GM18951 (cell line): Measurements from ENCODE around the gene NYAP2.

Source experiments
- POLR2A ChIP-seq: IDR thresholded peaks from 4 replicates; pipeline ENCODE4 v1.6.1; 2011; ENCODE audit warnings: mild to moderate bottlenecking; ENCODE audit not compliant: insufficient read length, insufficient read depth; ENCODE audit errors: extremely low read depth
- in situ Hi-C: fragments of 300-500 bp; cut with MboI; formaldehyde crosslinking; loops from one replicate; pipeline ENCODE4 v1.12.0; 2022; ENCODE audit warnings: low sequenced_read_pairs, mixed read lengths, inconsistent platforms; ENCODE audit not compliant: unreplicated experiment

NYAP2 gene

DNA sequence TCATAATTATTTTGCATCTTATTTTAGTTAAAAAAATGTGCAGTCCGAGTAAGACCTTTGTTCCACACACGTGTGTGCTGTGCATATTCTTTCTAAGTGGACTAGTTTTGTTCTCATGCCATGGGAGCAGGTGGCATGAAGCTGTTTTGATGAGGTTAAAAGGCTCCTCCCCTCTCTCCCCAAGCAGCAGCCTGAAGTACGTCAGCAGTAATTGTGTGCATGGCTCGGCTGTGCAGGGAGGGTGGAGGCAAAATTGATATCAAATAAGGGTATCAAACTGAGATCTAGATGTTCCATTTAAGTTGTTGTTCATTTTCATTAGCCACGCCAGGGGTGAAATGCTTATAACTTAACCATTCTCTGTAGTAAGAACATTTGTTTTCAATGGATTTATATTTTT, at the start of gene NYAP2:
Gene NYAP2 (plus strand): TSS at position 207 of the 400 bp plus-strand sequence. CDS start 9,171 bp downstream, outside the sequence.
- in situ Hi-C loops: no loop called here

GRCh38 chr2:225353579-225354085, 45.9 kb upstream of the NYAP2 start:
- in situ Hi-C loops: no loop called here
- no peak for TF ChIP-seq POLR2A

More for the DNA sequence above, at the start of gene NYAP2:
- TF ChIP-seq POLR2A: no peak

DNA sequence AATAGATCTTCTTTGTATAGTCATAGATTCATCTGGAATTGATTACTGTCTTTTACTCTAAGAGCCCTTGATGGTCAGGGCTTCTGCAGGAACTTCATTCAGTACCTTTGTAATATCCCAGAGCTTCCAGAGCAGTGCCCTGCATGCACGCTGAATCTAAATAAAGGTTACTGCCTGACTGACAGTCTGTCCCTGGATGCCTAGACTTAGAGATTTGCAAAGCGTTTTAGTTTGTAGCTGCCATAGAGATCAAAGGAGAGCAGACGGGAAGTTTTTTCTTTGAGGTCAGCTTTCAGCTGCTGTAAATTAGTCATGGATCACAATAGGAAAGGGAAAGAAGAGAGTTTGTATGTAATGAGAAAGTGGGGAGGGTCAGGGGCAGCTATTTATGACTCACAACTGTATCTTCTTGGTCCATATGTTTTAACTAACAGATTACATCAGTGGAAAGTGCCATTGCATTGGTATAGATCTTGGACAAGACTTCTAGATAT, 45.2 kb upstream of the NYAP2 start:
- in situ Hi-C loops: no loop called here

GRCh38 chr2:225355788-225356187, 43.7 kb upstream of the NYAP2 start:
- no peak for TF ChIP-seq POLR2A
- in situ Hi-C loops: no loop called here

More for the DNA sequence above, 45.2 kb upstream of the NYAP2 start:
- TF ChIP-seq POLR2A: no peak

GRCh38 chr2:225366731-225367130, 32.8 kb upstream of the NYAP2 start:
- in situ Hi-C loops: no loop called here
- no peak for TF ChIP-seq POLR2A

DNA sequence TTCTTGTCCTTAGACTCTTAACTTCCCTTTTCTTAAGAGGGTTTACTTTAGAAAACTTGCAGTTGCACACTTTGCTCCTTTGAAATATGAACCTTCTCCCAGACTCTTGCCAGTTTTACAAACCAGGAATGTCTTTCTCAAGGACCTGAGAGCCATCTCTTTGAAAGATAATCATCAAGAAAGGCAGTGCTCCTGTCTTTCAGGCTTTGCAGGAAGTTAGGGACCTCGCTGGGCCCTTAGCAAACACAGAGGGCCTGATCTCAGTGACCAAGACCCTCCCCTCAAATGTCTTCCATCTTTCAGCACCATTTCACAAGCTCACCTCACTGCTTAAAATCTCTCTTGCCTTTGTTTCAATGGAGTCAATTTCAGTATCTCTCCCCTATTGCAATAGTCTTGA, 32.0 kb upstream of the NYAP2 start:
- no peak for TF ChIP-seq POLR2A
- in situ Hi-C loops: no loop called here

GRCh38 chr2:225378984-225379383, 20.5 kb upstream of the NYAP2 start:
- TF ChIP-seq POLR2A: no peak
- in situ Hi-C loops: no loop called here

DNA sequence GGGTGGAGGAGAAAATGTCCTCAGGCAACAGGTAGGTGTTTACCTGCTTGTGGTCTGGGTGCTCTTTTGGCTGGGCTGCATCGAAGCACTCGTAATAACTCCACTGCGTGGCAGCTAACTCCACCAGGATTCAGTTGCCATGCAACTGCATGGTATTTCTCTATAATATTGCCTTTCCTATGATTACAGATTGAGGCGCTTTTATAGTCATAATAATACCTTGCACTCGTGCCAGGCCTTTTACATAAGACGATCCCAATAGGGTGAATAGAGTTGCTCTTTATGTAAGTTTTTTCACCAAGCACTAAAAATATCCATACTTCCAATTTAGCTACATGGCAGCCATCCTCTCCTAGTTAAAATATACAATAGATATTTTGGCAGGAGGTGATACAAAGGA, 19.7 kb upstream of the NYAP2 start:
- in situ Hi-C loops: no loop called here
- TF ChIP-seq POLR2A: no peak

DNA sequence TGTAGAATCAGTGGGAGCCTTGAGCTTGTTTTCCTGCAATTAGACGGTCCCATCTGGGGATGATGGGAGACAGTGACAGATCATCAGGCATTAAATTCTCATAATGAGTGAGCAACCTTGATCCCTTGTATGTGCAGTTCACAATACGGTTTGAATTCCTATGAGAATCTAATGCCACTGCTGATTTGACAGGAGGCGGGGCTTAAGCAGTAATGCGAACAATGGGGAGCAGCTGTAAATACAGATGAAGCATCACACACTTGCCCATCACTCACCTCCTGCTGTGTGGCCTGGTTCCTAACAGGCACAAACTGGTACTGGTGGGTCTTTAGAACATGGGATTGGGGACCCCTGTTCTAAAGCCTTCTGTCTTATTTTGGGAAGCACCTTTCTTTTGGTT, 17.9 kb upstream of the NYAP2 start:
- in situ Hi-C loops: no loop called here
- no peak for TF ChIP-seq POLR2A

DNA sequence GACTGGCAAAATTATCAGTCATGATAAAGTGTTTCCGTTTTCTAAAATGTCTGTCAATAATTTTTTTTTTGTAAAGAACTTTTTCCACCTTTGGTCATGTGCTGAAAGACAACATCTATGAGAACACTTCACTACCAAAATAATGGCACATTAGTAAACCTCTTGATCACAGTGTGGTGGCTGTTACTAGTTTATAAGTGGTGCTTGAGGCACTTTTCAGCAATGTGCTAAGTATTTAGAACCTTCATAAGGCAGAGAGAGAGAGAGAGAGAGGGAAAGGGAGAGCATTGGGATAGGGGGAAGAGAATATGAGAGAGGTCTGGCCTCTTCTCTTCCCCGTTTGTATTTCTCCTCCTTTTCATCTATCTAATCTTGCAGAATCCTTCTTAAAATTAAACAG, 1.1 kb upstream of the NYAP2 start:
- in situ Hi-C loops: no loop called here
- no peak for TF ChIP-seq POLR2A

- in situ Hi-C loops: no loop called here
- TF ChIP-seq POLR2A: no peak
Measured at GRCh38 chr2:225400060-225400511, 576 bp downstream of the NYAP2 start.

DNA sequence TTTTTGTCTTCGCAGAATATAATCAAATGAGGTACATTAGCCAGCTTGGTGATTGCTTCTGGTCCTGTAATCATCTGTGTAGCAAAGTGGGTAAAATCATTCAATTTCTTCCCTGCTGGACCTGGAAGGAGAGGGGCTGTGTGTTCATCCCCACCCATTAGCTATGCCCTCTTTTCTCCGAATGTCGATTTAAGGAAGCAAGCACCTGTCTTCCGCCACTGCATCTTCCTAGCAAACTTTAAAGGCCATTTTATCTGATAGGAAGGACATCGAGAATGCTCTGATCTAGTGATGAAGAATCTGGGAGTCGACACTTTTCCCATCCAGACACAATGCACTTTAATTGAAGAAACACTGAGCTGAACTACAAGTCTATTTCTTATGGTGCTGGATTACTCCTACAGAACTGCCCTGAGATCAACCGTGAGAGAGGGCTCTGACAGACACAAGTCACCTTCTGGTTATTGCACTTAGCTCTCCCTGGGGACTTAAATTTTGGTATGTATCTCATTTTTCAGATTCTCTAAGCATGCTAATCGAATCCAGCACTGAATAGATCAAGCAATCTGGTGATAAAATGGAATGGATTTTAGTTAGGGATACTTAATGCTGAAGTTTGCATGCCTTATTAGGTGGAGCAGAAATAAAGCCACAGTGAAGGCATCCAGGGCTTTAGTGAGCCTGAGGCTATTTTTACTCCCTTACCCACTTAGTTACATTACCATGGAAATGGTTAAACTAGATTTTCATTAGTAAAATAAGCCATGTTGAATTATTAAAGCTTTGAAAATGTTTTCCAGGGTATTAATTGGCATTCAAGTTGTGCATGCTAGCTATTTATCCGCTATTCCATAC, 1.3 kb downstream of the NYAP2 start:
- no peak for TF ChIP-seq POLR2A
- in situ Hi-C loops: no loop called here

- in situ Hi-C loops: no loop called here
Measured at GRCh38 chr2:225402210-225402776, 2.8 kb downstream of the NYAP2 start.

More at GRCh38 chr2:225402210-225402776, 2.8 kb downstream of the NYAP2 start:
- no peak for TF ChIP-seq POLR2A
